Activated naive CD8-positive, alpha-beta T cell treated with anti-CD3 and anti-CD28 coated beads for 36 hours (primary cell): Measurements from ENCODE around the gene KRT20. TPM values are rescaled to one million over a fixed set of nuclear protein-coding genes. Genes with fewer than 3 reads are reported as not detected.

Experiments
- total RNA-seq, 2 experiments: library from RNA; stranded (reverse); gene quantifications; one replicate each; pipeline ENCODE4 v1.2.3, GENCODE V29; 2021

The KRT20 gene
- total RNA-seq, 2 experiments from 2014 or later = not detected

Other genes with a start within 250 kb of the KRT20 start
- gene SMARCE1, start 237.4 kb downstream of the KRT20 start, total RNA-seq = 100 to 1,000 TPM; 107 to 118 TPM
- under 1 TPM in 1 of 2 experiments, not detected in 1; 0.22 TPM for gene KRT222, start 220.1 kb downstream of the KRT20 start, total RNA-seq
- gene KRT24, start 181.5 kb downstream of the KRT20 start, total RNA-seq = not detected
- not detected for gene KRT25, start 129.9 kb downstream of the KRT20 start, total RNA-seq
- not detected for gene KRT26, start 113.0 kb downstream of the KRT20 start, total RNA-seq
- gene KRT27, start 102.7 kb downstream of the KRT20 start, total RNA-seq = not detected
- gene KRT28, start 85.3 kb downstream of the KRT20 start, total RNA-seq = not detected
- 10 to 100 TPM; 41.9 to 48.6 TPM for gene KRT10, start 62.6 kb downstream of the KRT20 start, total RNA-seq
- not detected for gene KRT12, start 18.0 kb downstream of the KRT20 start, total RNA-seq
- gene KRT23, start 52.4 kb upstream of the KRT20 start, total RNA-seq = not detected
- not detected for gene KRT39, start 81.7 kb upstream of the KRT20 start, total RNA-seq
- not detected for gene KRT40, start 99.1 kb upstream of the KRT20 start, total RNA-seq
- not detected for gene KRTAP3-3, start 108.9 kb upstream of the KRT20 start, total RNA-seq
- gene KRTAP3-2, start 114.7 kb upstream of the KRT20 start, total RNA-seq = not detected
- not detected for gene KRTAP3-1, start 123.9 kb upstream of the KRT20 start, total RNA-seq
- not detected for gene KRTAP1-5, start 142.0 kb upstream of the KRT20 start, total RNA-seq
- gene KRTAP1-4, start 145.0 kb upstream of the KRT20 start, total RNA-seq = not detected
- gene KRTAP1-3, start 149.6 kb upstream of the KRT20 start, total RNA-seq = not detected
- not detected for gene KRTAP1-1, start 156.2 kb upstream of the KRT20 start, total RNA-seq
- not detected for gene KRTAP2-1, start 162.1 kb upstream of the KRT20 start, total RNA-seq
- gene KRTAP2-2, start 170.0 kb upstream of the KRT20 start, total RNA-seq = not detected
- not detected for gene KRTAP2-3, start 174.9 kb upstream of the KRT20 start, total RNA-seq
- gene KRTAP2-4, start 180.6 kb upstream of the KRT20 start, total RNA-seq = not detected
- gene KRTAP4-7, start 198.9 kb upstream of the KRT20 start, total RNA-seq = not detected
- not detected for gene KRTAP4-8, start 212.9 kb upstream of the KRT20 start, total RNA-seq
- gene KRTAP4-16, start 217.0 kb upstream of the KRT20 start, total RNA-seq = not detected
- not detected for gene KRTAP4-9, start 220.1 kb upstream of the KRT20 start, total RNA-seq
- gene KRTAP4-11, start 233.1 kb upstream of the KRT20 start, total RNA-seq = not detected
- gene KRTAP4-12, start 238.9 kb upstream of the KRT20 start, total RNA-seq = not detected